ENCODE data around the gene KIF18B. TPM values are rescaled to one million over a fixed set of nuclear protein-coding genes. Genes with fewer than 3 reads are reported as not detected.
A peak's percentile ranks its signal among the peaks of the same experiment; 100 is the strongest.

Gene KIF18B
- total and polyA plus RNA-seq, 2 of the 13 experiments (the other 11 are each of a cell fraction or from before 2014, with no cell fraction given) = 15.2 to 15.3 TPM

- 43% methylated on average over 28 of the region's 34 CpGs for WGBS (ENCODE audit: low lambda C conversion rate)
- ATAC-seq (no peak), FAIRE-seq (no peak), DNase-seq (ENCODE audit: low spot score) (no peak)
- H3K4me2 ChIP-seq (ENCODE audit: low read depth, low read length) = no peak overlapping the region
- peak; percentile 95 for TF ChIP-seq KAT2B (IDR thresholded peaks at IDR 0.05; ENCODE audit: borderline replicate concordance, low read depth, low read length)
- TF ChIP-seq KLF15 (CRISPR knock-in tag; IDR thresholded peaks at IDR 0.05; ENCODE audit: borderline replicate concordance) = no peak
- CTCF ChIA-PET (ENCODE audit: low intra/inter-chr PET ratio, low total read pairs) = no interaction called here
- H3K9me3 ChIP-seq (ENCODE audit: low read length) = no peaks in the 10 kb centered on the region
- no peak overlapping the region for H2AFZ ChIP-seq (ENCODE audit: low read length)
- peaks cover 6 to 39% of the 10 kb centered on the region in 2 experiments; a peak in 4 of 5 replicates for H3K27me3 ChIP-seq (ENCODE audit: control insufficient read depth in 1 of 2, insufficient read depth in 2 of 2, low read length in 2 of 2)
- in situ Hi-C loops (cut with HindIII; ENCODE audit: extremely low pct_ligation_motif_present, low pct_unique_long_range_greater_than_20kb) = no loop called here
- H3K36me3 ChIP-seq (replicated peaks in 1 of 2; ENCODE audit: control insufficient read depth in 1 of 2, insufficient read depth in 2 of 2, low read length in 2 of 2) = no peaks in the 10 kb centered on the region
- no peak overlapping the region for H3K9ac ChIP-seq (ENCODE audit: insufficient read depth, low read depth, low read length)
- H3K4me1 ChIP-seq (ENCODE audit: insufficient read depth, low read length) = no peaks in the 10 kb centered on the region
- H3K79me2 ChIP-seq (ENCODE audit: insufficient read depth, low read length) = no peaks in the 10 kb centered on the region
- no peak overlapping the region for H3K27ac ChIP-seq (ENCODE audit: extremely low read length, insufficient read depth, low read length)
- intact Hi-C loops (cut with micrococcal nuclease; ENCODE audit: unreplicated experiment) = no loop called here
- H3K4me3 ChIP-seq (replicated peaks in 1 of 3; ENCODE audit: insufficient read depth in 1 of 3, low read depth in 2 of 3, low read length in 3 of 3) = no peak overlapping the region
- POLR2A ChIA-PET = no interaction called here
- BruUV-seq (replicated peaks) = no TSS peak
- H4K20me1 ChIP-seq (ENCODE audit: insufficient read depth, low read length) = no peaks in the 10 kb centered on the region
Measured at GRCh38 chr17:44988044-44988942, 40.7 kb upstream of the KIF18B start.

DNA sequence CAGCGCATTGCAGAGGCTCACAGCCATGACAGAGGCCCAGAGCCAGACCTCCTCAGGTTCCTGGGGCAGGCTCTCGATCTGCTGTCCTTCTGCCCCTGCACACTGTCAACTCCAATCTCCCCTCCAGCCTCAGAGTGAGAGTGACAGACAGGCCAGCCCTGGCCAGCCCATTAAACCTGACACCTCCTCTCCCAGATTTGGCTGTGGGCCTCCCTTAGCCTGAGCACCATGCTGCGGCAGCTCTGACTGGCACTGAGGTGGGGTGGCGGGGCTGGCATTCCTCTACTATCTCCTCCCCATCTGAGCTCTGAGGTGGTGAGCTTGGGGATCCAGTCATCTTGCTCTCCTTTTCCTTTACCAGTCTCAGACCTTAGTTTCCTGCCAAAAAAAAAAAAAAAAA, 36.0 kb upstream of the KIF18B start:
- H3K9me3 ChIP-seq (ENCODE audit: low read length) = no peaks in the 10 kb centered on the region
- H3K36me3 ChIP-seq (replicated peaks in 1 of 2; ENCODE audit: control insufficient read depth in 1 of 2, insufficient read depth in 2 of 2, low read length in 2 of 2) = no peaks in the 10 kb centered on the region
- no peak overlapping the region for H3K4me3 ChIP-seq (replicated peaks in 1 of 3; ENCODE audit: insufficient read depth in 1 of 3, low read depth in 2 of 3, low read length in 3 of 3)
- peaks cover 30% of the 10 kb centered on the region for H3K4me1 ChIP-seq (ENCODE audit: insufficient read depth, low read length)
- no peak overlapping the region for H2AFZ ChIP-seq (ENCODE audit: low read length)
- no peak overlapping the region for H3K27ac ChIP-seq (ENCODE audit: extremely low read length, insufficient read depth, low read length)
- no TSS peak for BruUV-seq (replicated peaks)
- no peak overlapping the region for H3K4me2 ChIP-seq (ENCODE audit: low read depth, low read length)
- ChIA-PET POLR2A (interaction anchor here (0.6 kb wide), 1 partner anchor 29 kb away, joined by 6 read pairs; no protein-coding TSS in a partner anchor), CTCF (ENCODE audit: low intra/inter-chr PET ratio, low total read pairs) (no interaction called here)
- 60% methylated on average over 3 of the region's 4 CpGs for WGBS (ENCODE audit: low lambda C conversion rate)
- DNase-seq (ENCODE audit: low spot score) = no peak
- peaks cover 8 to 27% of the 10 kb centered on the region in 2 experiments for H3K27me3 ChIP-seq (ENCODE audit: control insufficient read depth in 1 of 2, insufficient read depth in 2 of 2, low read length in 2 of 2)
- H3K9ac ChIP-seq (ENCODE audit: insufficient read depth, low read depth, low read length) = no peak overlapping the region
- no peak for ATAC-seq
- intact Hi-C loops (cut with micrococcal nuclease; ENCODE audit: unreplicated experiment) = no loop called here
- no peaks in the 10 kb centered on the region for H4K20me1 ChIP-seq (ENCODE audit: insufficient read depth, low read length)
- in situ Hi-C loops (cut with HindIII; ENCODE audit: extremely low pct_ligation_motif_present, low pct_unique_long_range_greater_than_20kb) = no loop called here
- FAIRE-seq = no peak
- no peaks in the 10 kb centered on the region for H3K79me2 ChIP-seq (ENCODE audit: insufficient read depth, low read length)
- TF ChIP-seq ZFP36L1 (CRISPR knock-in tag; IDR thresholded peaks at IDR 0.05) (no peak), NRL (CRISPR knock-in tag; IDR thresholded peaks at IDR 0.05; ENCODE audit: borderline replicate concordance) (no peak), MAFK (conservative IDR thresholded peaks at IDR 0.05 in 1 of 2, IDR thresholded peaks at IDR 0.05 in 1 of 2; ENCODE audit: low read length in 2 of 2) (no peak), MXD4 (CRISPR knock-in tag; IDR thresholded peaks at IDR 0.05) (no peak), TBX3 (IDR thresholded peaks at IDR 0.05; ENCODE audit: borderline replicate concordance) (no peak), ZNF839 (CRISPR knock-in tag; IDR thresholded peaks at IDR 0.05; ENCODE audit: borderline replicate concordance) (no peak)
- TF ChIP-seq, protein P1, sequence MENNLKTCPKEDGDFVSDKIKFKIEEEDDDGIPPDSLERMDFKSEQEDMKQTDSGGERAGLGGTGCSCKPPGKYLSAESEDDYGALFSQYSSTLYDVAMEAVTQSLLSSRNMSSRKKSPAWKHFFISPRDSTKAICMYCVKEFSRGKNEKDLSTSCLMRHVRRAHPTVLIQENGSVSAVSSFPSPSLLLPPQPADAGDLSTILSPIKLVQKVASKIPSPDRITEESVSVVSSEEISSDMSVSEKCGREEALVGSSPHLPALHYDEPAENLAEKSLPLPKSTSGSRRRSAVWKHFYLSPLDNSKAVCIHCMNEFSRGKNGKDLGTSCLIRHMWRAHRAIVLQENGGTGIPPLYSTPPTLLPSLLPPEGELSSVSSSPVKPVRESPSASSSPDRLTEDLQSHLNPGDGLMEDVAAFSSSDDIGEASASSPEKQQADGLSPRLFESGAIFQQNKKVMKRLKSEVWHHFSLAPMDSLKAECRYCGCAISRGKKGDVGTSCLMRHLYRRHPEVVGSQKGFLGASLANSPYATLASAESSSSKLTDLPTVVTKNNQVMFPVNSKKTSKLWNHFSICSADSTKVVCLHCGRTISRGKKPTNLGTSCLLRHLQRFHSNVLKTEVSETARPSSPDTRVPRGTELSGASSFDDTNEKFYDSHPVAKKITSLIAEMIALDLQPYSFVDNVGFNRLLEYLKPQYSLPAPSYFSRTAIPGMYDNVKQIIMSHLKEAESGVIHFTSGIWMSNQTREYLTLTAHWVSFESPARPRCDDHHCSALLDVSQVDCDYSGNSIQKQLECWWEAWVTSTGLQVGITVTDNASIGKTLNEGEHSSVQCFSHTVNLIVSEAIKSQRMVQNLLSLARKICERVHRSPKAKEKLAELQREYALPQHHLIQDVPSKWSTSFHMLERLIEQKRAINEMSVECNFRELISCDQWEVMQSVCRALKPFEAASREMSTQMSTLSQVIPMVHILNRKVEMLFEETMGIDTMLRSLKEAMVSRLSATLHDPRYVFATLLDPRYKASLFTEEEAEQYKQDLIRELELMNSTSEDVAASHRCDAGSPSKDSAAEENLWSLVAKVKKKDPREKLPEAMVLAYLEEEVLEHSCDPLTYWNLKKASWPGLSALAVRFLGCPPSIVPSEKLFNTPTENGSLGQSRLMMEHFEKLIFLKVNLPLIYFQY (CRISPR knock-in tag; IDR thresholded peaks at IDR 0.05; ENCODE audit: borderline replicate concordance) = no peak
- TF ChIP-seq, protein P2, sequence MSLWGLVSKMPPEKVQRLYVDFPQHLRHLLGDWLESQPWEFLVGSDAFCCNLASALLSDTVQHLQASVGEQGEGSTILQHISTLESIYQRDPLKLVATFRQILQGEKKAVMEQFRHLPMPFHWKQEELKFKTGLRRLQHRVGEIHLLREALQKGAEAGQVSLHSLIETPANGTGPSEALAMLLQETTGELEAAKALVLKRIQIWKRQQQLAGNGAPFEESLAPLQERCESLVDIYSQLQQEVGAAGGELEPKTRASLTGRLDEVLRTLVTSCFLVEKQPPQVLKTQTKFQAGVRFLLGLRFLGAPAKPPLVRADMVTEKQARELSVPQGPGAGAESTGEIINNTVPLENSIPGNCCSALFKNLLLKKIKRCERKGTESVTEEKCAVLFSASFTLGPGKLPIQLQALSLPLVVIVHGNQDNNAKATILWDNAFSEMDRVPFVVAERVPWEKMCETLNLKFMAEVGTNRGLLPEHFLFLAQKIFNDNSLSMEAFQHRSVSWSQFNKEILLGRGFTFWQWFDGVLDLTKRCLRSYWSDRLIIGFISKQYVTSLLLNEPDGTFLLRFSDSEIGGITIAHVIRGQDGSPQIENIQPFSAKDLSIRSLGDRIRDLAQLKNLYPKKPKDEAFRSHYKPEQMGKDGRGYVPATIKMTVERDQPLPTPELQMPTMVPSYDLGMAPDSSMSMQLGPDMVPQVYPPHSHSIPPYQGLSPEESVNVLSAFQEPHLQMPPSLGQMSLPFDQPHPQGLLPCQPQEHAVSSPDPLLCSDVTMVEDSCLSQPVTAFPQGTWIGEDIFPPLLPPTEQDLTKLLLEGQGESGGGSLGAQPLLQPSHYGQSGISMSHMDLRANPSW (CRISPR knock-in tag; IDR thresholded peaks at IDR 0.05; ENCODE audit: borderline replicate concordance) = no peak
